Mammary epithelial cell (primary cell): ENCODE measurements around the gene TOR1AIP1.

Source experiments
- CTCF ChIP-seq, 2 donors: IDR thresholded peaks in 1 of 2; conservative IDR thresholded peaks in 1 of 2; 2 replicates each; pipeline ENCODE4 v1.5.1; 2011 to 2012; ENCODE audit warnings: inconsistent platforms in 2 of 2, low read length in 2 of 2, mild to moderate bottlenecking in 2 of 2, control low read depth in 1 of 2, low read depth in 1 of 2; ENCODE audit not compliant: insufficient read depth in 1 of 2; ENCODE audit errors: extremely low read depth in 1 of 2
- EZH2 ChIP-seq: IDR thresholded peaks from 2 replicates; pipeline ENCODE4 v1.6.1; 2012; ENCODE audit warnings: low read length, inconsistent platforms, borderline replicate concordance

- TF ChIP-seq CTCF (conservative IDR thresholded peaks at IDR 0.05 in 1 of 2, IDR thresholded peaks at IDR 0.05 in 1 of 2; ENCODE audit: extremely low read depth in 1 of 2, insufficient read depth in 1 of 2, low read depth in 1 of 2, low read length in 2 of 2) (no peak), EZH2 (no peak)
These were observed 43.2 kb downstream of the TOR1AIP1 start for GRCh38 chr1:179925302-179925701.
